CD4-positive, alpha-beta T cell (primary cell): ENCODE data around the gene DHRSX. TPM values are rescaled to one million over a fixed set of nuclear protein-coding genes. Genes with fewer than 3 reads are reported as not detected.

Experiments
- ATAC-seq: fragments of 200-7000 bp; cut with Tn5 transposase; one replicate; pipeline ENCODE4 v1.10.0; 2022; ENCODE audit warnings: mild to moderate bottlenecking; ENCODE audit not compliant: poor library complexity
- CTCF ChIA-PET: fragments of 350-600 bp; sonication (Branson Sonifier 250); formaldehyde crosslinking; loops from one replicate; lab custom pipeline; 2021; ENCODE audit warnings: antibody characterized with exemption, inconsistent platforms; lab: Charles Lee
- POLR2A ChIA-PET: fragments of 350-600 bp; sonication (Branson Sonifier 250); formaldehyde crosslinking; loops from one replicate; lab custom pipeline; 2021; ENCODE audit warnings: antibody characterized with exemption, inconsistent platforms; lab: Charles Lee
- DNase-seq, 14 experiments: peaks; one replicate each; pipeline ENCODE4 v3.0.0-alpha.2; 2013 to 2020; ENCODE audit warnings: mixed read lengths in 2 of 14
- H3K27ac ChIP-seq, 2 donors: one replicate each; pipeline versions ENCODE4 v1.5.1 to v1.7.0; 2013; ENCODE audit warnings: low read length in 2 of 2, low read depth in 1 of 2, mild to moderate bottlenecking in 1 of 2
- H3K27me3 ChIP-seq, 2 experiments: 1 replicate in 1 of 2; 2 replicates in 1 of 2; pipeline versions ENCODE4 v1.6.1 to v1.7.0; 2013; ENCODE audit warnings: low read length in 2 of 2, control low read depth in 1 of 2, mild to moderate bottlenecking in 1 of 2, moderate library complexity in 1 of 2; ENCODE audit not compliant: insufficient read depth in 2 of 2, control insufficient read depth in 1 of 2
- H3K36me3 ChIP-seq: one replicate; pipeline ENCODE4 v1.6.1; 2013; ENCODE audit warnings: low read length, control low read depth; ENCODE audit not compliant: insufficient read depth
- H3K4me1 ChIP-seq: one replicate; pipeline ENCODE4 v1.6.1; 2013; ENCODE audit warnings: low read length, control low read depth; ENCODE audit not compliant: insufficient read depth
- H3K4me3 ChIP-seq: one replicate; pipeline ENCODE4 v1.5.1; 2013; ENCODE audit warnings: mild to moderate bottlenecking, low read length, moderate library complexity
- H3K9me3 ChIP-seq, 2 experiments: 1 replicate in 1 of 2; 2 replicates in 1 of 2; pipeline versions ENCODE4 v1.6.1 to v1.7.0; 2013; ENCODE audit warnings: low read length in 2 of 2, mild to moderate bottlenecking in 2 of 2, control low read depth in 1 of 2, moderate library complexity in 1 of 2; ENCODE audit not compliant: control insufficient read depth in 1 of 2, insufficient read depth in 1 of 2
- H3K27ac Mint-ChIP-seq: one replicate; pipeline ENCODE4 v1.8.0; 2020; ENCODE audit warnings: mixed read lengths
- H3K27me3 Mint-ChIP-seq: one replicate; pipeline ENCODE4 v1.8.0; 2021; ENCODE audit warnings: mixed read lengths
- H3K36me3 Mint-ChIP-seq: one replicate; pipeline ENCODE4 v1.8.0; 2021; ENCODE audit warnings: low read depth, mixed read lengths
- H3K4me1 Mint-ChIP-seq: one replicate; pipeline ENCODE4 v1.8.0; 2021; ENCODE audit warnings: low read depth, mixed read lengths
- H3K4me3 Mint-ChIP-seq: one replicate; pipeline ENCODE4 v1.8.0; 2020; ENCODE audit warnings: mild to moderate bottlenecking, mixed read lengths
- H3K9me3 Mint-ChIP-seq: one replicate; pipeline ENCODE4 v1.8.0; 2020; ENCODE audit warnings: mixed read lengths
- CTCF ChIP-seq: fragments of 200-600 bp; IDR thresholded peaks from one replicate; pipeline ENCODE4 v1.8.0; 2022; ENCODE audit warnings: antibody characterized with exemption, mild to moderate bottlenecking
- intact Hi-C, 2 experiments: fragments of 100-400 bp; cut with DNase I in 1 of 2; cut with micrococcal nuclease in 1 of 2; formaldehyde crosslinking; loops; one replicate each; pipeline versions ENCODE4 v1.15.1 to v1.9.0; 2023 to 2025; cut with DNase I, micrococcal nuclease
- total RNA-seq, 174 experiments: library from RNA in 2 of 174; stranded (reverse) in 2 of 174; gene quantifications; one replicate each; pipeline ENCODE4 v1.2.3 and lab custom pipeline; 2021 to 2026

The DHRSX gene
- total RNA-seq, 2 experiments from 2014 or later: 12.1 to 13.9 TPM

GRCh38 chrX:2406891-2407518 is 93.8 kb downstream of the DHRSX start:
- H3K9me3 ChIP-seq: peaks cover 10 to 11% of the 10 kb centered on the region in 2 experiments
- no peak overlapping the region for H3K27ac ChIP-seq
- H3K9me3 Mint-ChIP-seq: no peaks in the 10 kb centered on the region
- ChIA-PET CTCF (no interaction called here), POLR2A (no interaction called here)
- H3K36me3 Mint-ChIP-seq: peaks cover 79% of the 10 kb centered on the region
- intact Hi-C loops: no loop called here
- peaks cover 5% of the 10 kb centered on the region for H3K36me3 ChIP-seq
- no peaks in the 10 kb centered on the region for H3K4me1 Mint-ChIP-seq
- no peak overlapping the region for H3K4me3 ChIP-seq
- TF ChIP-seq CTCF: no peak
- no peaks in the 10 kb centered on the region for H3K27me3 ChIP-seq
- H3K4me1 ChIP-seq: no peaks in the 10 kb centered on the region
- no peak for ATAC-seq
- H3K4me3 Mint-ChIP-seq: no peak overlapping the region
- no peak overlapping the region for H3K27ac Mint-ChIP-seq
- no peaks in the 10 kb centered on the region for H3K27me3 Mint-ChIP-seq
- DNase-seq: no peak

GRCh38 chrX:2404776-2405175 is 96.0 kb downstream of the DHRSX start:
- no peak for TF ChIP-seq CTCF
- no peaks in the 10 kb centered on the region for H3K9me3 Mint-ChIP-seq
- H3K27me3 ChIP-seq: no peaks in the 10 kb centered on the region
- no peaks in the 10 kb centered on the region for H3K27me3 Mint-ChIP-seq
- peaks cover 5% of the 10 kb centered on the region for H3K36me3 ChIP-seq
- H3K4me3 Mint-ChIP-seq: no peak overlapping the region
- ChIA-PET CTCF (no interaction called here), POLR2A (no interaction called here)
- H3K36me3 Mint-ChIP-seq: peaks cover 81% of the 10 kb centered on the region
- no peaks in the 10 kb centered on the region for H3K4me1 Mint-ChIP-seq
- no peak overlapping the region for H3K27ac ChIP-seq
- no peak overlapping the region for H3K27ac Mint-ChIP-seq
- no peak for DNase-seq
- H3K4me1 ChIP-seq: no peaks in the 10 kb centered on the region
- intact Hi-C loops: no loop called here
- H3K9me3 ChIP-seq: peaks cover 10 to 11% of the 10 kb centered on the region in 2 experiments
- no peak overlapping the region for H3K4me3 ChIP-seq
- ATAC-seq: no peak

GRCh38 chrX:2402361-2402690 is 98.5 kb downstream of the DHRSX start:
- Mint-ChIP-seq H3K36me3 (peaks cover 70% of the 10 kb centered on the region), H3K4me3 (no peak overlapping the region), H3K27ac (no peak overlapping the region), H3K9me3 (no peaks in the 10 kb centered on the region), H3K4me1 (no peaks in the 10 kb centered on the region), H3K27me3 (no peaks in the 10 kb centered on the region)
- ChIA-PET POLR2A (no interaction called here), CTCF (no interaction called here)
- intact Hi-C loops: no loop called here
- Histone ChIP-seq H3K9me3 (peaks cover 6% of the 10 kb centered on the region in 2 experiments), H3K4me3 (no peak overlapping the region), H3K36me3 (peaks cover 5% of the 10 kb centered on the region), H3K4me1 (no peaks in the 10 kb centered on the region), H3K27ac (no peak overlapping the region), H3K27me3 (no peaks in the 10 kb centered on the region)
- DNase-seq: no peak
- TF ChIP-seq CTCF: no peak
- ATAC-seq: no peak
